HG03095 (cell line): ENCODE results near the gene UBAP1.
"Not testable (repeated sequence)": the region's sequence is repeated elsewhere in the genome, so short reads cannot be mapped to it uniquely, and the experiment has no call there.

Source experiments
- ATAC-seq: cut with Tn5 transposase; IDR thresholded peaks from one replicate; pipeline ENCODE4 v1.9.1; 2021; ENCODE audit warnings: moderate library complexity; ENCODE audit not compliant: unreplicated experiment

Gene UBAP1

DNA sequence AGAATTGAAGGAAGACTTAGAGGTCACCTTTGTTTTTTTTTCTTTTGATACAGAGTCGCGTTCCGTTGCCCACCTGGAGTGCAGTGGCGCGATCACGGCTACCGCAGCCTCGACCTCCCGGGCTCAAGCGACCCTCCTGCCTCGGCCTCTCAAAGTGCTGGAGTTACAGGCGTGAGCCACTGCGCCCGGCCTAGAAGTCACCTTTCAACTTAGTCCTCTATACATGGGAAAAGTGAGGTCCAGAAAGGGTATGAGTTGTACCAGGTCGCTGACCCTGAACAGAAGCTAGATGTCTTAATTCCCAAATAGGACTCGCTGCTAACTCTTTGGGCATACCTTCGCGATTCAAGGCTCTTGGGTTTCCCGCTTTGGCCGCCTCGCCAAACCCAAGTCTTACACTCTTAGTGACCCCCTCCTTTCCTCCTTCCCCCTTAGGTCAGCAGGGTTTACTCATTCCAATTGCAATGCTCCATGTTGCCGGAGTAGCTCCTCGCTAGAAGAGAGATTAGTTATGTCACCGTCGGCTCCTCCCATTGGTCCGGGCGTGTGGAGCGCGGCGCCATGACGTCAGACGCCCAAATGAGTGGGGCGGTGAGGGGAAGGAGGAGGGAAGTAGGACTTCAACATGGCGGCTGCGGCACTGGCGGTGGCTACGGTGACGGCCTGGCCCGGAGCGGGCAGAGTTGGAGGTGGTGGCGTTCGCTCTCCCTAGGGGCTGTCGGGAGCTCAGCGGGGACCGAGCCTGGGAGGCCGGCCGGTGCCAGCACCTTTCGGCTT, at the start of gene UBAP1:
TSS of gene UBAP1 (plus strand) at position 608 of the 777 bp plus-strand sequence. CDS start 41,872 bp downstream, outside the sequence.
- ATAC-seq: peak; percentile 98

DNA sequence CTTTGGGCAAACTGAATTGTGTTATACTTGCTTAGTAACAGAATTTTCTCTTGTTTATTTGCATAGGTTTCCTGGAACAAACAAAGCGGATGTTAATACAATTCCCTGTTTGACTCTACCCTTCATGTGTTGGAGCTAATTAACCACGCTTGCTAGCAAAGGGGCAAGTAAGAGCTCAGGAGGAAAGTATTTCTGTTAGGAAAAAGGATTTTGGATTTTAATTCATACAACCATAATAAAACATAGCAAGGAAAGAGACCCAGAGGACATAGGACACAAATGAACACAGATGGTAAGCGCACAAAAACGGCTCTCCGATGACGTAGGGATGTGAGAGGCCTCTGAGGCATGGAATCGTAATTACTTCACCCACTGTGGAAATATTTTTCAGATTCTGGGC, 47.3 kb upstream of the UBAP1 start:
- no peak for ATAC-seq

DNA sequence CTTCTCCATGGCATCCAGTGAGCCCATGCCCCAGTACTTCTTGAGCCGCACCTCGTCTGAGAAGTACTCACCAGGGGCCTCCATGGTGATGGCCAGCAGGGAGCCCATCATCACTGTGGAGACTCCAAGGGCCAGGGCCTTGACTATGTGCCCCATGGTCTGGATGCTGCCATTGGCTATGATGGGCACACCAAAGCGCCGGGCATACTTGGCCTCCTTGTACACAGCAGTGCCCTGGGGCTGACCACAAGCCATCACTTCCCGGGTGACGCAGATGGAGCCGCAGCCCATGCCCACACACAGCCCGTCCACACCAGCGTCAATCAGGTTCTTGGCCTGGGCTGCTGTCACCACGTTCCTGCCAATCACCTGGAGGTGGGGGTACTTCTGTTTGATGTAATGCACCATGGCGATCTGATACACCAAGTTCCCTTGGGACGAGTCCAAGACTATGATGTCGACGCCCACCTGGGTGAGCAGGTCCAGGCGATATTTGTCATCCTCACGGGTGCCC, 45.4 kb upstream of the UBAP1 start:
- no peak for ATAC-seq

DNA sequence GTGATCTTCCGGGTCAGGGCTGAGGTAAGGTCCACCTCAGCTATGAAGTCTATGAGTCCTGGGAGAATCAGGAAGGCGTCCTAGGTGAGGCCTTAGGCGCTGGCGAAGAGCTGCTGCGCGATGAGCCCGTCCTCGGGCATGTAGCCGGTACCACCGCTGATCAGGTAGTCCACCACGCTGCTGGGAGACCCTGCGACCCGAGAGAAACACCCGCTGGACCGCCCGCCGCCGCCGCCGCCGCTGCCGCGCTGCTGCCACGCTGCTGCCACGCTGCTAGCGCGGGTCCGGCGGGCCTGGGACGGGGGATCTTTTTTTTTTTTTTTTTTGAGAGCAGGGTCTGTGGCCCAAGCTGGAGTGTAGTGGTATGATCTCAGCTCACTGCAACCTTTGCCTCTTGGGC, 44.3 kb upstream of the UBAP1 start:
- ATAC-seq: no peak

DNA sequence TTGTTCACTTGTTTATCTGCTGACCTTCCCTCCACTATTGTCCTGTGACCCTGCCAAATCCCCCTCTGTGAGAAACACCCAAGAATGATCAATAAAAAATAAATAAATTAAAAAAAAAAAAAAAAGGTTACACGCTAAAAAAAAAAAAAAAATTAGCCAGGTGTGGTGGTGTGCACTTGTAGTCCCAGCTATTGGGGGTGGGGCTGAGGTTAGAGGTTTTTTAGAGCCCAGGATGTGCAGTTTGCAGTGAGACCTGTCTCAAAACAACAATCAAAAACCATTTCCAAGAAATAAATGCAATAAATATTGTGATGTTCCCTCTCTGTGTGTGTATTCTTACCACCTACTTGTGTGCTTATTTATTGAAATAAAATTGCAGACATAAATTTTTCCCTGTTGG, 40.2 kb upstream of the UBAP1 start:
- ATAC-seq: not testable (repeated sequence)

DNA sequence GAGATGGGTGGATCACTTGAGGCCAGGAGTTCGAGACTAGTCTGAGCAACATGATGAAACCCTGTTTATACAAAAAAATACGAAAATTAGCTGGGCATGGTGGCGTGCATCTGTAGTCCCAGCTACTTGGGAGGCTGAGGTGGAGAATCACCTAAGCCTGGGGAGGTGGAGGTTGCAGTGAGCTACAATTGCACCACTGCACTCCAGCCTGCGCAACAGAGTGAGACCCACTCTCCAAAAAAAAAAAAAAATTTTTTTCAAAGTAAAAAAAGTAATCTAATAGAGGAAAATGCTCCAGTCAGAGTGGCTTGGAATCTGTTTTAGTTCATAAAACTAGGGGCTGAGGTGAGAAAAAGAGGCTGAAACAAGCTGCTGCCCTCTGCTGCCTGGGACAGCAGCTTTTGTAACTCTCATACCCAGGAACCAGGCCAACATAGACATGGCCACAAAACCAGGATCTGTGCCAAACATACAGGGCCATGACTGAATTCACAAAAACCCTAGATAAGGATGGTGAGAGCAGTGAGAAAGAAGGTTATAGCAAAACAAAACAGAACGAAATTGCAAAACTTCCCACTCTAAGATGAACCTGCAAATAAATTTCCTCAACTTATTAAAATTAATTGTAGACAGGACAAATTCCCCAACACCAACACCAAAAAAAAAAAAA, 39.2 kb upstream of the UBAP1 start:
- no peak for ATAC-seq

DNA sequence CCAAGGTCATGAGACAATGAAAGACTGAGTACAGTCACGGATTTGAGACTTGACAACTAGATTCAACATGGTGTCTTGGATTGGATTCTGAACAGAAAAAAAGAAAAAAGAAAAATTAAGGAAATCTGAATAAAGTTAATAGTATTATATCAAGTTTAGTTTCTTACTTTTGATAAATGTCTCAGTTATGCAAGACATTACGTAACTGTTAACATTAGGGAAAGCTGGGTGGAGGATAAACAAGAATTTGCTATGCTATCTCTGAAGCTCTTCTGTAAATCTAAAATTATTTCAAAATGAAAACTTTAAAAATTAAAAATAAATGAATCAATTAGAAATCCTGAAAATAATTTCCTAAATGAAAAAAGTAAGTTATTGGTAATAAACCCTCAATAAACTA, 38.0 kb upstream of the UBAP1 start:
- no peak for ATAC-seq

DNA sequence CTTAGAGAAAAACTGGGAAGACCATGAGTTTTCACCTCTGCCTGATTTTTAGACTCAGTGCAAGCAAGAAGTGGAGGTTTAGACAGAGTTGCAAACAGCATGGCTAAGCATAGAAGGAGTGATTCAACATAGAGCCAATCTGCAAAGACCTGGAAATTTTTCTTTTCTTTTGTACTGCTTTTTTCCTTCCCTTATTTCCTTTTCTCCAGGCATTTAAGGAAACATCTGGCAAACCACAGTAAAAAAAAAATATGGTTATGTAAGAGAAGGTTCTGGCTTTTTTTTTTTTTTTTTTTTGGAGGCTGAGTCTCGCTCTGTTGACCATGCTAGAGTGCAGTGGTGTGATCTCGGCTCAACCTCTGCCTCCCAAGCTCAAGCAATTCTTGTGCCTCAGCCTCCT, 35.7 kb upstream of the UBAP1 start:
- no peak for ATAC-seq

DNA sequence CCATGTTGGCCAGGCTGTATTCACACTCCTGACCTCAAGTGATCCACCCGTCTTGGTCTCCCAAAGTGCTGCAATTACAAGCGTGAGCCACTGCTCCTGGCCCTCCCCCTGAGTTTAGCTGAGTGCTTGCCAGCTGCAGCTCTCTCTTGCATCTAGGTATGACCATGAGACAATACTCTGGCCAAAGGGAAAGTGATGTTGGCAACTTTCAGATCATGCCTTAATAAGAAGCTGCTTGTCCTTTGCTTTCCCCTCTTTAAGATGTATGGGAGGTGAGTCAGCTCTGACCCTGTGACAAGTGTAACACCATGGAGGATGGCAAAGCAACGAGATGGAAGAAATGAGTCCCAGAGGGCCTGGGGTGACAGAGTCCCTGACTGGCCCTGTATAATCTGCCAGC, 33.7 kb upstream of the UBAP1 start:
- no peak for ATAC-seq

DNA sequence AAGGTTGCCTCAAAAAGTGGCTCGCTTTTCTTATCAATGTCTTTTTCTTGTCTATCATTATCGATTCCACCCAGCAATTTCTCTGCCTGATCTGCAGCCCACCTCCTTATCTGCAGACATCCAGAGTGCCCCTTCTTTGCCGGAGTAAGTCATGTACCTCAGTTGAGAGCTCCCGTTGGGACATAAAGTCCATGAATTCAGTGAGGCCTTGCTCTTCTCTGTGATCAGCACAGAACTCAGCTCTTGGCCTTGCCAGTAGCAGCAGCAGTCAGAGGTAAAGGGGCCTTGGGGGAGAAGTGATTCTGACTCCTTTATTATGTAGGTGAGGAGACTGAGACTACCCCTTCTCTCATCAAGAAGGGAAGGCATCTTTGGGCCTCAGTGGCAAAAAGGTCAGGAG, 27.4 kb upstream of the UBAP1 start:
- ATAC-seq: no peak

DNA sequence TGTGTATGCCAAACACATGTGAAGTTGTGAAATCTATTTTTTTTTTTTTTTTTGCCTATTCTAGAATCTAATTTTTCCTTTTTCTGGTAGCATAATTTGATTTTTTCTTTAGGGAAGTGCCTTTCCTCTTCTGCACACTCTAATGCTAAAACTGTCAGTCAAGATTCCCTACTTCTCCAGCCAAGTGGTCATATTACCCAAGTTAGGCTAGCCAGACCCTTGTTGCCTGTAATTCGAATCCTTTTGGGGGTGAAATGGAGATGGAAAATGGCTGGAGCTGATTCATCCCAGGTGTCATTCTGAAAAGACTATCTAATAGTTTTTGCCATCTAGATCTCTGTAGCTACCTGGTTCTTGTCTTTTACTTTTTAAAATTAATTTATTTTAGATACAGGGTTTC, 24.8 kb upstream of the UBAP1 start:
- no peak for ATAC-seq

DNA sequence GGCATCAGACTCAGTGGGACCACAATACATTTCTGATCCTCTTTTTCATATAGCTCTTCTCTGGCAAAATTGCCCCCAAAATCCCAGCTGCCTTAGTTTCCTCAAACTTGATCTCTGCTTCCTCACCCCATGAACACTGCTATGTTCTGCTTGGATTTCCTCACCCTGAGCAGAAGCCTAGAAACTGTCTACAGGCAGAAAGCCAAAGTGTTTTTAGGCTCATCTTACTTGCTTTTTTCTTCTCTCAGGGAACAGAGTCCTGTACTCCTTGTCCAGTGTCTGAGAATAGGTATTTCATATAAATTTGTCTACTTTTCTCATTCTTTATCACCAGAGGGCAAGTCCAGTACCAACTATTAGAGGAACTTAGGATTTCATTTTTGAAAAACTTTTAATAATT, 21.5 kb upstream of the UBAP1 start:
- ATAC-seq: no peak

DNA sequence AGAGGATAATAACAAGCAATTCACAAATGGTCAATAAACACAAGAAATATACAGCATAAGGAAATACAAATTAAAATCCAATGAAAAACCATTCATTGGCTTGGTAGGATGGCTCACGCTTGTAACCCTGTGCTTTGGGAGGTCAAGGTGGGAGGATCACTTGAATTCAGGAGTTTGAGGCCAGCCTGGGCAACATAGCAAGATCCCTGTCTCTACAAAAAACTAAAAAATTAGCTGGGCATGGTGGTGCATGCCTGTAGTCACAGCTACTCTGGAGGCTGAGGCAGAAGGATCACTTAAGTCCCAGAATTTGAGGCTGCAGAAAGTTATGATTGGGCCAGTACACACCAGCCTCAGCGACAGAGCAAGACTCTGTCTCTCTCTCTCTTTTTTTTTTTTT, 20.9 kb upstream of the UBAP1 start:
- ATAC-seq: no peak

DNA sequence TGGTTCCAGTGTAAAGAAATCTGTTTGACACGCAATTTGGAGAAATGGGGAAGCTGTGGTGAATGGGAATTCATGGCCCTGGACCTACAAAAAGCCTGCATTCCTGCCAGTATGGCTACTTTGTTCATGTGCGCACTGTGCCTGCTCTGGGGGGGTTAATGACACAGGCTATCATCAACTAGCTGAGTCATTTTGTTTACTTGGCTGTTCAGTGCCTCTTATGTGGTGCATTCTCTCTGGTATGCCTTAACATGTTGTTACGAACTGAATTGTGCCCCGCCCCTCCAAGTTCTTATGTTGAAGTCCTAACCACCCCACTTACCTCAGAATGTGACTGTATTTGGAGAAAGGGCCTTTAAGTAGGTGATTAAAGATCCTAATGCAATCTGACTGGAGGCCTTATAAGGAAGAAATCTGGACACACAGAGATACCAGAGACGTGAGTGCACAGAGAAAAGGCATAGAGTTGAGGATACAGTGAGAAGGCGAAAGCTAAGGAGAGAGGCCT, 20.4 kb upstream of the UBAP1 start:
- no peak for ATAC-seq

DNA sequence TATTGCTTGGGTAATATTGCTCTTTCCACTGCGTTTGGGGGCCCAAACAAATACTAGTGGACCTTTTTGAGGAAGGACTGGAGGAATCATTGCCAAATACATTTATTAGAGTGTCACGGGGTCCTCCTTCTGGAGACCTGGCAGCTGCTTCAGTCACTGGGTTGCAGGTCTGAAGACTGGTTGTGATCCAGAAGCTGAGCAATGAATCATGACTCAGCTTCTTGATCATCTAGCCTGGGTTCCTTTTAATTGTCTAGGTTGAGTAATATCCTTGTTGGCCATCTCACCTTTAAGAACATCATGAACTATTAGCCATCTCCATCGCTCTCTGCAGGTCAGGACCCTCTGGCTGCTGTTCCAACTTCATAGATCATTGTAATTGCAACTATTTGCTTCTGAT, 15.4 kb upstream of the UBAP1 start:
- ATAC-seq: no peak

DNA sequence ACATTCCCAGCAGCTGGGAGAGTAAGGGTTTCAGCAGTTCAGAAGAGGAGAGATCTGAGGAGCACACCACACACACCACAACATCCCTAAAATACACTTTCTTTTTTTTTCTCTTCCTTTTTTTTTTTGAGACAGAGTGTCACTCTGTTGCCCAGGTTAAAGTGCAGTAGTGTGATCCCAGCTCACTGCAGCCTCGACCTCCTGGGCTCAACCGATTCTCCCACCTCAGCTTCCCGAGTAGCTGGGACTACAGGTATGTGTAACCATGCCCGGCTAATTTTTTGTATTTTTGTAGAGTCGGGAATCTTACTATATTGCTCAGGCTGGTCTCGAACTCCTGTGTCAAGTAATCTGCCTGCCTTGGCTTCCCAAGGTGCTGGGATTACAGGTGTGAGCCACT, 9.7 kb upstream of the UBAP1 start:
- ATAC-seq: no peak

DNA sequence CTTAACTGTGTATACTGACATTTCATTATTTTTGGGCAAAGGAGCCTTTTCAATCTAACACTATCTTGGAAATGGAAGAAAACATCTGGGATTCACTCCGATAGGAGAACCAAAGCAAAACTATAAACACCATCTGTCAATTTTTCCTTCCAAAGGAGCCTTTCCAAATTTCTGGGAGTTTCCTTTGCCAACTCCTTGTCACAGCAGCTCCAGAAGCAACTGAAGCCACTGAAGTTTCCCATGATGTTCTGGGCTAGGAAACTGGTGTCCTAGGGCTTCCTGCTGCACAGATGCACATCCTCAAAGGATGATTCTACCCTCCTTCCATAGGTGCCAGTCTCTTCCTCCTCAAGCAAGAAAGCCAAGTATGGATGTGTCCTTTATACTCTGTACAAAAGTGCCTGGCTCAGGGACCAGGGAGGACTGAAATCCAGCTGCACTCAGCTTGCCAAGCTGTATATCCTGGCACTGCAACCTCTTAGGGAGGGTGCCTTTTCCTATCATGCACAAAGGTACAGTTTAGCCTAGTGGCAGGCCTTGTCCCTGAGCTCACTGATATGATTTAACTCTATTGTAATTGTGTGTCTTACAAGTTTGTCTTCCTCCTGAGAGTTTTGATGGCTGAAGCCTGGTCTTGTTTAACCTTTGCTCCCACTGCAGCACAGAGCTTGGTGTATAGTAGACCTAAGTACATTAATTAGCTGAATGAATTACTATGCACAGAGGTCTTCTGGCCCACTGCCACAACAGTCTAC, 8.4 kb upstream of the UBAP1 start:
- no peak for ATAC-seq

DNA sequence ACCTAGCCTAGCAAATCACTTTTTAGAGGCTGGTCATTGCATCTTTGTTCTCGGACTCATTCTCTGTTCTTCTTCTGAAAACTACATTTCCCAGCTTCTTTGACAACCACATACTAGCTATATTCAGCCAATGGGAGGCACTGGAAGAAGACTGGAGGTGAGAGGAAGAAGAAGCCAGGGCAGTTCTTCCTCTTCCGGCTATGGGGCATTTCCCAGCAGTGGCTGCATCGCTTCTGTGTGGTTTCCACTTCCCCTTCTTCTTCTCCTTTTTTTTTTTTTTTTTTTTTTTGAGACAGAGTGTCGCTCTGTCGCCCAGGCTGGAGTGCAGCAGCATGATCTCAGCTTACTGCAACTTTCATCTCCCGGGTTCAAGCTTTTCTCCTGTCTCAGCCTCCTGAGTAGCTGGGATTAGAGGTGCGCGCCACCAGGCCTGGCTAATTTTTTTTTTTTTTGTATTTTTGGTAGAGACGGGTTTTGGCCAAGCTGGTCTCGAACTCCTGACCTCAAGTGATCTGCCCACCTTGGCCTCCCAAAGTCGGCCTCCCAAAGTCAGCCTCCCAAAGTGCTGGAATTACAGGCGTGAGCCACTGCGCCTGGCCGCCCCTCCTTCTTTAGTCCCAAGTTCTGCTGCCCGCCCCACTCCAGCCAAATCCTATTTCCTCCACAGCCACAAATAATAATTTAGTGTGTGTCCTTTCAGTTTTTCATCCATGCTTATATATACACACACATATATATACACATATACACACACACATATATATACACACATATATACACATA, 6.9 kb upstream of the UBAP1 start:
- ATAC-seq: peak; percentile 61

DNA sequence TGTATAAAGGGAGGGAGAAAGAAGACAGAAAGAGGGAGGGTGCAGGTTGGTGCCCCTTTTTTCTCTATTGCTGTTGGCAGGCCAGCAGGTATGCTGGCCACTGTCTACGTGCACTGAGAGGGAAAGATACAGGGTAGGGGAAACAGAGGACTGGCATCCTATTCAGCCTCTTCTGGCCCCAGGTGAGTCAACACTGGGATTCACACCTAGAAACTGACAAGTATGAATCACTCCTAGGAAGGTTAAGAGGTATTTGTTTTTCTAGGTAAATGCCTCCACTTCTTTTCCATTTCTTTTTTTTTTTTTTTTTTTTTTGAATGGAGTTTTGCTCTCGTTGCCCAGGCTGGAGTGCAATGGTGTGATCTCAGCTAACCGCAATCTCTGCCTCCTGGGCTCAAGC, 2.8 kb upstream of the UBAP1 start:
- no peak for ATAC-seq

DNA sequence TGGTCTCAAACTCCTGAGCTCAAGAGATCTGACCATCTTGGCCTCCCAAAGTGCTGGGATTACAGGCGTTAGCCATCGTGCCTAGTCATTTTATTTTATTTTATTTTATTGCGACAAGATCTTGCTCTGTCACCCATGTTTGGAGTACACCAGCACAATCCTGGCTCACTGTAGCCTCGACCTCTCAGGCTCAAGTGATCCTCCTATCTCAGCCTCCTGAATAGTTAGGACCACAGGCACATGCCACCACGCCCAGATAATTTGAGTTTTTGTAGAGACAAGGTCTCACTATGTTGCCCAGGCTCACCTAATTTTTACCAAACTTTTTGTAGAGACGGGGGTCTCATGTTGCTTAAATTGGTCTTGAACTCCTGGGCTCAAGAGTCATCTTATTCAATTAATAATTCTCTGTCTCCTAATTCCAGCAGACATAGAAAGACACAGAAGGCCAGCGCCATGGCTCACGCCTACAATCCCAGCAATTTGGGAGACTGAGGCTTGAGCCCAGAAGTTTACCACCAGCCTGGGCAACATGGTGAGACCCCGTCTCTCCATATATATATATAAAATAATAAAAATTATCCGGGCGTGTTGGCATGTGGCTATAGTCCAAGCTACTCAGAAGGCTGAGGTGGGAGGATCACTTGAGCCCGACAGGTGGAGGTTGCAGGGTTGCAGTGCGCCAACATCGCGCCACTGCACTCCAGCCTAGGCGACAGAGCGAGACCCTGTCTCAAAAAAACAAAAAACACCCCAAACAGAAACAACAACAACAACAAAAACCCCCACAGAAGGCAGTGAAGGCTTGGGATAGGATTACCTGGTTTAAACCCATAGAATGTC, 1.0 kb upstream of the UBAP1 start:
- ATAC-seq: no peak
